ENCODE results near the gene LTC4S. TPM values are rescaled to one million over a fixed set of nuclear protein-coding genes. Genes with fewer than 3 reads are reported as not detected.
A peak's percentile ranks its signal among the peaks of the same experiment; 100 is the strongest.

The LTC4S gene
- total and polyA plus RNA-seq, 2 experiments from 2014 or later = 3.7 TPM; not detected in 1

GRCh38 chr5:179827680-179828079 lies 33.9 kb downstream of the LTC4S start:
- 69% methylated on average over 9 of the region's 9 CpGs for WGBS (ENCODE audit: low lambda C conversion rate, missing lambda C conversion rate)
- Histone ChIP-seq H3K4me3 (no peak overlapping the region), H3K36me3 (replicated peaks; ENCODE audit: insufficient read depth, low read depth) (no peaks in the 10 kb centered on the region), H3K4me2 (no peak overlapping the region), H3K27ac (peak overlapping the region; percentile 58), H4K20me1 (ENCODE audit: insufficient read depth, poor library complexity, severe bottlenecking) (peaks cover 73% of the 10 kb centered on the region), H3K9me3 (ENCODE audit: low read depth) (no peaks in the 10 kb centered on the region), H3K4me1 (ENCODE audit: insufficient read depth) (peaks cover 23% of the 10 kb centered on the region), H3K27me3 (no peaks in the 10 kb centered on the region), H2AFZ (no peak overlapping the region), H3K9me2 (replicated peaks; ENCODE audit: insufficient read depth) (no peaks in the 10 kb centered on the region), H3K79me2 (peaks cover 36% of the 10 kb centered on the region)
- TF ChIP-seq CTCF (IDR thresholded peaks at IDR 0.05; ENCODE audit: poor library complexity) (no peak), EZH2phosphoT487 (IDR thresholded peaks at IDR 0.05; ENCODE audit: low read depth, severe bottlenecking, unreplicated experiment) (no peak), EZH2 (IDR thresholded peaks at IDR 0.05; ENCODE audit: borderline replicate concordance) (no peak)
- no peak for DNase-seq (ENCODE audit: low spot score)

GRCh38 chr5:179828756-179829421 lies 35.1 kb downstream of the LTC4S start:
- H3K27me3 ChIP-seq = no peaks in the 10 kb centered on the region
- no peak overlapping the region for H2AFZ ChIP-seq
- H3K4me3 ChIP-seq = no peak overlapping the region
- peaks cover 25% of the 10 kb centered on the region for H3K79me2 ChIP-seq
- TF ChIP-seq CTCF (IDR thresholded peaks at IDR 0.05; ENCODE audit: poor library complexity) (no peak), EZH2 (IDR thresholded peaks at IDR 0.05; ENCODE audit: borderline replicate concordance) (no peak), EZH2phosphoT487 (IDR thresholded peaks at IDR 0.05; ENCODE audit: low read depth, severe bottlenecking, unreplicated experiment) (no peak)
- H3K4me1 ChIP-seq (ENCODE audit: insufficient read depth) = peaks cover 14% of the 10 kb centered on the region
- WGBS (ENCODE audit: low lambda C conversion rate, missing lambda C conversion rate) = 97% methylated on average over 3 of the region's 3 CpGs
- H3K9me3 ChIP-seq (ENCODE audit: low read depth) = no peaks in the 10 kb centered on the region
- H3K4me2 ChIP-seq = no peak overlapping the region
- H3K9me2 ChIP-seq (replicated peaks; ENCODE audit: insufficient read depth) = no peaks in the 10 kb centered on the region
- H3K36me3 ChIP-seq (replicated peaks; ENCODE audit: insufficient read depth, low read depth) = peaks cover 5% of the 10 kb centered on the region
- H3K27ac ChIP-seq = peak overlapping the region; percentile 9
- no peak for DNase-seq (ENCODE audit: low spot score)
- H4K20me1 ChIP-seq (ENCODE audit: insufficient read depth, poor library complexity, severe bottlenecking) = peaks cover 68% of the 10 kb centered on the region

- Histone ChIP-seq H3K4me1 (ENCODE audit: insufficient read depth) (peaks cover 4% of the 10 kb centered on the region), H3K79me2 (peaks cover 15% of the 10 kb centered on the region), H3K27me3 (no peaks in the 10 kb centered on the region), H3K4me3 (no peak overlapping the region), H2AFZ (no peak overlapping the region), H4K20me1 (ENCODE audit: insufficient read depth, poor library complexity, severe bottlenecking) (peaks cover 58% of the 10 kb centered on the region), H3K9me2 (replicated peaks; ENCODE audit: insufficient read depth) (no peaks in the 10 kb centered on the region), H3K9me3 (ENCODE audit: low read depth) (no peaks in the 10 kb centered on the region), H3K27ac (no peak overlapping the region), H3K36me3 (replicated peaks; ENCODE audit: insufficient read depth, low read depth) (peaks cover 5% of the 10 kb centered on the region), H3K4me2 (no peak overlapping the region)
- DNase-seq (ENCODE audit: low spot score) = no peak
- no peak for TF ChIP-seq EZH2phosphoT487 (IDR thresholded peaks at IDR 0.05; ENCODE audit: low read depth, severe bottlenecking, unreplicated experiment)
- TF ChIP-seq EZH2 (IDR thresholded peaks at IDR 0.05; ENCODE audit: borderline replicate concordance) = no peak
- TF ChIP-seq CTCF (IDR thresholded peaks at IDR 0.05; ENCODE audit: poor library complexity) = no peak
- WGBS (ENCODE audit: low lambda C conversion rate, missing lambda C conversion rate) = 97% methylated on average over 7 of the region's 7 CpGs
Measured at GRCh38 chr5:179829732-179830435, 36.1 kb downstream of the LTC4S start.

Measured in hepatocyte (in vitro differentiated cells).